Stimulated activated CD8-positive, alpha-beta memory T cell treated with anti-CD3 and anti-CD28 coated beads, Interleukin-4, amount 100 ng/mL, for 4 hours (primary cell): Measurements from ENCODE around the gene NOL4L.

ENCODE experiments used
- DNase-seq, 2 donors: peaks; one replicate each; pipeline ENCODE4 v3.0.0-alpha.2; 2020; ENCODE audit warnings: low read depth in 2 of 2, low spot score in 1 of 2

The NOL4L gene

DNA sequence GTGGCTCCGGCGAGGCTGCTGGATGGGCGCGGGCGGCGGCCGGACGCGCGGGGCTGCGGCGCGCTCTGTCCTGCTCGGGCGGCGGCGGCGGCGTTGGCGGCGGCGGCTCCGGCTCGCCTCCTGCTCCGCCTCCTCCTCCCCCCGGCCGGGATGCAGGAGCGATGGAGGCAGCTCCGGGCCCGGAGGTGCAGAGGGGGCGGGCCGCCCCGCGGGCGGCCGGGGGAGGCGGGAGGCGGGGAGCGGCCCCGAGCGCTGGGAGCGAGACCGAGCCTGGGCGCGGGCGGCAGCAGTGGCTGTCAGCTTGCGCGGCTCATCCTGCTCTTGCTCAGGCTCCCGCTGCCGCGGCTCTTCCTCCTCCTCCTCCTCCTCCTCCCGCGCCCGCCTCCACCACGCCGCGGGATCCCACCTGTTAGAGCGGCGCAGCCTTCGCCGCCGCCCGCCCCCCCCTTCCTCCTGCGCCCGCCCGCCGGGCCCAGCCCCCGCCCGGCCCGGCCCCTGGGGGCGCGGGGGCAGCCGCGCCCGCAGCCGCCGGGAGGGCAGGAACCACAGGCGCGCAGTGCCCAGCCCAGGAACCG, at the start of gene NOL4L:
NOL4L (minus strand) TSS at position 323 of the 575 bp plus-strand sequence. CDS start 443 bp downstream, outside the sequence.
- DNase-seq, result no peak

- no peak for DNase-seq
Measured at GRCh38 chr20:32634041-32634805, 49.1 kb upstream of the NOL4L start.

- DNase-seq, result no peak
Measured at GRCh38 chr20:32632461-32633354, 47.6 kb upstream of the NOL4L start.

GRCh38 chr20:32631933-32632460, 46.9 kb upstream of the NOL4L start:
- no peak for DNase-seq

DNA sequence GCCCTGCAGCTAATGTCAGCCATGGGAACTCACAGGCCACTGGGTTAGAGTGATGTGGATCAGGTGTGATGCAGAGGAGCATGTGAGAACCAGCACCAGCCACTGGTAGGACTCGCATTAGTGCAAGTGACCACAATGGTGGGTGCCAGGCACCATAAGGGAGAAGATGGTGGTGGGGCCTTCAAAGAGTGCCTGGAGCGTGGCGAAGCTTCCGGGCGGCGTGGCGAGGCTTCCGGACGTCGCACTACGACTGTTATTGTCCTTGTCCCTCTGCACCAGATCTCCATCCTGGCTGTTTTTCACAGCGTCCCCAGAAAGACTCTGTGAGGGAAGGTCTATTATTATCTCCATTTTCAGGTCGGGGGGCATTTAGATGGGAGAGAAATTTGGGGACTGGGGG, 44.7 kb upstream of the NOL4L start:
- no peak for DNase-seq

GRCh38 chr20:32628960-32629530, 43.9 kb upstream of the NOL4L start:
- no peak for DNase-seq

GRCh38 chr20:32626859-32627636, 41.9 kb upstream of the NOL4L start:
- no peak for DNase-seq

DNA sequence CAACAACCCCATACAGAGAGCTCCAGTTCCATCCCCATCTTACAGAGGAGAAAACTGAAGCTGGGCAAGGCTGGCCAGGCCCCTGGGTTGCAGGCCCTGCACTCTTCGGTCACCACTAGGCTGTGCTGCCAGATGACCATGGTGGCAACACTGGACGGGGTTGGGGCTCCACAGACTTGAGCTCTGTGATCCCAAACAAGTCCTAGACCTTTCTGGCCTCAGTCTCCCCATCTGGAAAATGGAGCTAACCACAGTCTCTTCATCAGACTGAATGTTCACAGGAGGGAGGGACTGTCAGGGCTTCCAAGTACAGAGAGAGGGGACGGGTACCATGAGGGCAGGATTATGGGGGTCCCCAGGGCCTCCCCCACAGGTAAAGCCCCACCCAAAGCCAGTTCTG, 41.3 kb upstream of the NOL4L start:
- DNase-seq, result no peak

DNA sequence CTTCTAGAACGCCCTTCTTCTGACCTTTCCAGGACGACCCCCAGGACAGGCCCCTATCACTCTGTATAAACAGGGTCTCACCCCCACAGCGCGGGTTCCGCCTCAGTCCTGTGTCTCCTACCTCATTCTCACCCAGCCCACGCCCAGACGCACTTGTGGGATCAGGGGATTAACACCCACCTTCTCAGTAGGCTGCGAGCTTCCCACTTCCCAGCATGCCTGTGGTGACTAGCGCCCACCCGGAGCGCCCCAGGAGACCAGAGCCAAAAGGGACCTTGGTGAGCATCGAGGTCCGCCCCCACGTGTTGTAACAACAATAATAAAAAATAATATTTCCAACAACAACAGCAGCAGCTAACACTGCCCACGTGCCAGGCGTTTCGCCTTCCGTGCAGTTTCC, 40.9 kb upstream of the NOL4L start:
- no peak for DNase-seq

- DNase-seq, result no peak
Measured at GRCh38 chr20:32624687-32625345, 39.7 kb upstream of the NOL4L start.

DNA sequence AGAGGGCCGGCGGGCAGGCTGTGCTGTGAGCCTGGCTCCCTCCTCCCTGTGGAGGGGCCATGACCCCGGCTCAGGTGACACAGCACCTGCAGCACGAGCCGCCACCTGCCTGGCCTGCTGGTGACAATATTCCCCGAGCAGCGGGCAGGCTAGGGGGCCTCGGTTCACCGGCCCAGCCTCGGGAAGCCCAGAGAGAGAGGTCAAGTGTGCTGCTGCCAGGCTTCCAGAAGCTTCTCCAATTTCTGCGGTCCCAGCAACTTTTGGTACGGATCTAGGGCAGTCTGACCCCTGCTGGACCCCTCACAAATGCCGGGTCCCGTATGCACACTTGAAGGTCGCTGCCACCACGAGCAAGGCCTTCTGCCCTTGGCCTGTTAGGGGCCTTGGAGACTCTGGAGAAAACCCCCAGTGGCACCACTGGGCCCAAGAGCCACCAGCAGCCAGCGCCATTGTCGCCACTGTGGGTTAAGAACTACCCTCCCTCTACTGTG, 38.6 kb upstream of the NOL4L start:
- DNase-seq, result no peak

DNA sequence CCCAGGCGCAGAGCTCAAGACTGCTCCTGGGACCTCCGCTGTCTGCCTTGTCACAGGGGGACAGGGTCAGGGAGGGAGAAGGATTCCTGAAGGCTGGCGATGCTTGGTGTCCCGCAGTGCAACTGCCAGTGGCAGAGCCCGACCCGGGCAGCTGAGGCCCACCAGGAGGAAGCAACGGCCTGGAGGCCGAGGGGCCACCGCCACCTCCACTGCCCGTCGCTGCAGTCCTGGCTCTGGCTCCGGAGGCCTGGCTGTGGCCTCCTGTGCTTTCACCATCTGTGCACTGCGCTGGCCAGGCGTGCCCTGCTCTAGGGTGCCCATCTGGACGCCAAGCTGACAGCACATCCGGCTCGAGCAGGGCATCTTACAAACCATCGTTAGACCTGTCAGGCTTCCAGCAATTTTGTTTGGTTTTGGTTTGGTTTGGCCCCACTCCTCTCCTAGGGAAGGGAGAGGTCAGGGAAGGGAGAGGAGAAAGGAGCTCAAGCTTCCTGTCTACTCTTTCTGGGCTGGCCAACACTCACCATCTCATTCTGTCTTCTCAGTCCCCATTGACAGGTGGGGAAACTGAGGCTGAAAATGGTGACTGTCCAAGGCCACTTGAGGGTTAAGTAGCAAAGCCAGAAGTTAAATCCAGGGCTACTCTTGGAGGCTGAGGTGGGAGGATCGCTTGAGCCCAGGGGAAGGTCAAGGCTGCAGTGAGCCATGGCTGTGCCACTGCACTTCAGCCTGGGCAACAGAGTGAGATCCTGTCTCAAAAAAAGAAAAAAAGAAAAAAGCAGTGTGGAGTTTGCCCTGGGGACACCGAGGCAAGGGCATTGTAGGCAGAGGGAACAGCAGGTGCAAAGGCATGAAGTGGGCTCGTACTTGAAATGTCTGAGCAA, 37.7 kb upstream of the NOL4L start:
- no peak for DNase-seq

DNA sequence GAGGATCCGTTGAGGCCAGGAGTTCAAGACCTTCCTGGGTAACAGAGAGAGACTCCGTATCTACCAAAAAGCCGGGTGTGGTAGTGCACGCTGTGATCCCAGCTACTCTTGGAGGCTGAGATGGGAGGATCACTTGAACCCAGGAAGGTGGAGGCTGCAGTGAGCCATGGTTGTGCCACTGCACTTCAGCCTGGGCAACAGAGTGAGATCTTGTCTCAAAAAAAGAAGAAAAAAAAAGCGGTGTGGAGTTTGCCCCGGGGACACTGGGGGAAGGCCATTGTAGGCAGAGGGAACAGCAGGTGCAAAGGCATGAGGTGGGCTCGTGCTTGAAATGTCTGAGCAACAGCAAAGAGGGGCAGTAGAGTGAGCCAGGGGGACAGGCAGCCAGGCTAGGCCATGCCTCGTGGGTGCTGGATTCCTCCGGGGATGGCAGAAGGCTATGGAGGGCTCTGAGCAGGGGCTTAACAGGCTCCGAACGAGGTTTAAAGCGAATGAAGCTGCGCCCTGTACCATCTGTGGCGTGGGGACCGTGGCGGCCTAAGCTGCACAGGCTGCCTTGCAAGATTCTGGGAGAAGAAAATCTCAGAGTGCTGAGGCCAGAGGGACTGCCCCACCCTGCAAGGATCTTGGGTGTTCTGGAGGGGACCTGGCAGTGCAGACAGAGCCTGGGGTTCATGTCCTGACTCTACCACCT, 36.9 kb upstream of the NOL4L start:
- DNase-seq, result no peak

- DNase-seq, result no peak
Measured at GRCh38 chr20:32621071-32621890, 36.1 kb upstream of the NOL4L start.

DNA sequence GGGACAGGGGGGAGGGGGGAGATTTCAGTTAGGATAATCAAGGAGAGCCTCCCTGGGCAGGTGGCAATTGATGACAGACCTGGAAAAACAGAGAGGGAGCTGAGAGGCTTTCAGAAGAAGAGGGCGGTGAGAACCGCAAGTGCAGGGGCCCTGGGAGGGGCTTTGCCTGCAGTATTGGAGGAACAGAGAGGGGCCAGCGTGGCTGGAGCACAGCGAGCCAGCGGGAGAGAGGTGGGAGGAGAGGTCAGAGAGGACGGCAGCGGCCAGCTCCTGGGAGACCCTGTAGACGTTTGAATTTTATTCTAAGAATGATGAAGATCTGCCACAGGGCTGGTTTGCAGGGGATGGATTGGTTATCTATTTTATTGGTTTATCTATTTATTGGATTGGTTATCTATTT, 34.5 kb upstream of the NOL4L start:
- no peak for DNase-seq

DNA sequence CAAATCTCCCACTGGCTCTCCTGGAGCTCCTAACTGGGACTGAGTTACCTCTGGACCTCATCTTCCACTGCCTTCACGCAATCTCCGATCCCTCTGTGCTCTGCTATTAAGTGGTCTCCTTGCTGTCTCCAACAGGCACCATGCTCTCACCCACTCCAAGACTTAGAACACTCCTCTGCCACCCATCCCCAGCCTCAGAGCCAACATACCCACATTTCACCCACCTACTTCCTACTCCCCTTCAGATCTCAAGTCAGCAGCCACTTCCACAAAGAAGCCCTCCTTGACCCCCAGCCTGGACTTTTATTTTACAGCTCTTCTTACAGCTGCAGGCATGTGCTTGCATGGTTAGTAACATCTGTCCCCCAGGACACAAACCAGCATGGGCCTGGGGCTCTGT, 29.6 kb upstream of the NOL4L start:
- DNase-seq, result no peak

GRCh38 chr20:32614303-32614702, 29.2 kb upstream of the NOL4L start:
- DNase-seq, result no peak
